HEK293 (cell line): ENCODE results near the gene MAGI2.

ENCODE experiments used
- CTCF ChIP-seq: fragments of 450-650 bp; formaldehyde crosslinking; IDR thresholded peaks from 2 replicates; pipeline ENCODE4 v1.5.1; 2016; ENCODE audit warnings: missing biosample characterization, missing genetic modification characterization
- ZNF10 ChIP-seq: fragments of 450-650 bp; formaldehyde crosslinking; IDR thresholded peaks from 2 replicates; pipeline ENCODE4 v1.5.1; 2017; ENCODE audit warnings: missing biosample characterization, missing genetic modification characterization
- ZNF114 ChIP-seq: fragments of 450-650 bp; formaldehyde crosslinking; IDR thresholded peaks from 2 replicates; pipeline ENCODE4 v1.5.0; 2017; ENCODE audit warnings: missing biosample characterization, missing genetic modification characterization
- ZNF138 ChIP-seq: fragments of 450-650 bp; formaldehyde crosslinking; IDR thresholded peaks from 2 replicates; pipeline ENCODE4 v1.5.1; 2016; ENCODE audit warnings: missing biosample characterization, missing genetic modification characterization, borderline replicate concordance
- TF ChIP-seq, protein P1 (sequence below): fragments of 450-650 bp; formaldehyde crosslinking; IDR thresholded peaks from 2 replicates; pipeline ENCODE4 v1.5.1; 2016; ENCODE audit warnings: missing biosample characterization, missing genetic modification characterization
- TF ChIP-seq, protein P2 (sequence below): fragments of 450-650 bp; formaldehyde crosslinking; IDR thresholded peaks from 2 replicates; pipeline ENCODE4 v1.5.1; 2016; ENCODE audit warnings: missing biosample characterization, missing genetic modification characterization, low read depth

GRCh38 chr7:78985509-78985908 lies 468.0 kb downstream of the MAGI2 start:
- no peak for TF ChIP-seq CTCF
- TF ChIP-seq, protein P1, sequence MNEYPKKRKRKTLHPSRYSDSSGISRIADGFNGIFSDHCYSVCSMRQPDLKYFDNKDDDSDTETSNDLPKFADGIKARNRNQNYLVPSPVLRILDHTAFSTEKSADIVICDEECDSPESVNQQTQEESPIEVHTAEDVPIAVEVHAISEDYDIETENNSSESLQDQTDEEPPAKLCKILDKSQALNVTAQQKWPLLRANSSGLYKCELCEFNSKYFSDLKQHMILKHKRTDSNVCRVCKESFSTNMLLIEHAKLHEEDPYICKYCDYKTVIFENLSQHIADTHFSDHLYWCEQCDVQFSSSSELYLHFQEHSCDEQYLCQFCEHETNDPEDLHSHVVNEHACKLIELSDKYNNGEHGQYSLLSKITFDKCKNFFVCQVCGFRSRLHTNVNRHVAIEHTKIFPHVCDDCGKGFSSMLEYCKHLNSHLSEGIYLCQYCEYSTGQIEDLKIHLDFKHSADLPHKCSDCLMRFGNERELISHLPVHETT (tag by site-specific recombination): no peak
- TF ChIP-seq ZNF114 (tag by site-specific recombination): no peak
- no peak for TF ChIP-seq ZNF138 (tag by site-specific recombination)
- TF ChIP-seq, protein P2, sequence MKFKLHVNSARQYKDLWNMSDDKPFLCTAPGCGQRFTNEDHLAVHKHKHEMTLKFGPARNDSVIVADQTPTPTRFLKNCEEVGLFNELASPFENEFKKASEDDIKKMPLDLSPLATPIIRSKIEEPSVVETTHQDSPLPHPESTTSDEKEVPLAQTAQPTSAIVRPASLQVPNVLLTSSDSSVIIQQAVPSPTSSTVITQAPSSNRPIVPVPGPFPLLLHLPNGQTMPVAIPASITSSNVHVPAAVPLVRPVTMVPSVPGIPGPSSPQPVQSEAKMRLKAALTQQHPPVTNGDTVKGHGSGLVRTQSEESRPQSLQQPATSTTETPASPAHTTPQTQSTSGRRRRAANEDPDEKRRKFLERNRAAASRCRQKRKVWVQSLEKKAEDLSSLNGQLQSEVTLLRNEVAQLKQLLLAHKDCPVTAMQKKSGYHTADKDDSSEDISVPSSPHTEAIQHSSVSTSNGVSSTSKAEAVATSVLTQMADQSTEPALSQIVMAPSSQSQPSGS: no peak
- no peak for TF ChIP-seq ZNF10 (tag by site-specific recombination)
